WERI-Rb-1 (cell line): Measurements from ENCODE around the gene PDE4C.
A peak's percentile ranks its signal among the peaks of the same experiment; 100 is the strongest.

ENCODE experiments used
- DNase-seq: peaks from one replicate; pipeline ENCODE4 v3.0.0-alpha.2; 2020
- H3K27ac ChIP-seq: fragments of 250-450 bp; sonication (Bioruptor Pico); 2 replicates; pipeline ENCODE4 v1.5.1; 2020; ENCODE audit warnings: mild to moderate bottlenecking, moderate library complexity
- H3K27me3 ChIP-seq: fragments of 250-450 bp; sonication (Bioruptor Pico); 2 replicates; pipeline ENCODE4 v1.5.1; 2021; ENCODE audit warnings: mild to moderate bottlenecking, low read depth, moderate library complexity; ENCODE audit not compliant: insufficient read depth, severe bottlenecking
- H3K36me3 ChIP-seq: fragments of 250-450 bp; sonication (Bioruptor Pico); 2 replicates; pipeline ENCODE4 v1.5.1; 2020; ENCODE audit warnings: mild to moderate bottlenecking, moderate library complexity
- H3K4me3 ChIP-seq: 2 replicates; pipeline ENCODE4 v1.5.1; 2011; ENCODE audit warnings: low read depth, mild to moderate bottlenecking, control low read depth, low read length
- H3K9me3 ChIP-seq: fragments of 250-450 bp; sonication (Bioruptor Pico); 2 replicates; pipeline ENCODE4 v1.5.1; 2021; ENCODE audit warnings: mild to moderate bottlenecking, moderate library complexity; ENCODE audit not compliant: severe bottlenecking
- CTCF ChIP-seq: IDR thresholded peaks from 2 replicates; pipeline ENCODE4 v1.5.1; 2011; ENCODE audit warnings: low read depth, mild to moderate bottlenecking, control low read depth, inconsistent platforms, low read length

The PDE4C gene

GRCh38 chr19:18233224-18233825 lies 7.1 kb upstream of the PDE4C start:
- TF ChIP-seq CTCF: no peak
- Histone ChIP-seq H3K36me3 (no peaks in the 10 kb centered on the region), H3K4me3 (peak overlapping the region; percentile 79), H3K27ac (peak overlapping the region; percentile 84), H3K9me3 (no peaks in the 10 kb centered on the region), H3K27me3 (no peaks in the 10 kb centered on the region)
- DNase-seq: peak; percentile 57

GRCh38 chr19:18232540-18233223 lies 6.4 kb upstream of the PDE4C start:
- Histone ChIP-seq H3K36me3 (no peaks in the 10 kb centered on the region), H3K27ac (peak overlapping the region; percentile 84), H3K9me3 (no peaks in the 10 kb centered on the region), H3K27me3 (no peaks in the 10 kb centered on the region), H3K4me3 (peak overlapping the region; percentile 79)
- DNase-seq: peak; percentile 88
- peak; percentile 51; the same call in 1 of the 2 replicates for TF ChIP-seq CTCF

- no peaks in the 10 kb centered on the region for H3K27me3 ChIP-seq
- no peak for TF ChIP-seq CTCF
- H3K36me3 ChIP-seq: no peaks in the 10 kb centered on the region
- no peak overlapping the region for H3K4me3 ChIP-seq
- peak overlapping the region; percentile 84 for H3K27ac ChIP-seq
- H3K9me3 ChIP-seq: no peaks in the 10 kb centered on the region
- DNase-seq: peak; percentile 84
Measured at GRCh38 chr19:18231775-18232174, 5.5 kb upstream of the PDE4C start.

GRCh38 chr19:18230941-18231734 lies 4.9 kb upstream of the PDE4C start:
- no peak for TF ChIP-seq CTCF
- Histone ChIP-seq H3K36me3 (no peaks in the 10 kb centered on the region), H3K27ac (peak overlapping the region; percentile 61), H3K4me3 (no peak overlapping the region), H3K9me3 (no peaks in the 10 kb centered on the region), H3K27me3 (no peaks in the 10 kb centered on the region)
- DNase-seq: no peak

GRCh38 chr19:18229915-18230314 lies 3.7 kb upstream of the PDE4C start:
- Histone ChIP-seq H3K4me3 (no peak overlapping the region), H3K9me3 (no peaks in the 10 kb centered on the region), H3K27me3 (no peaks in the 10 kb centered on the region), H3K36me3 (no peaks in the 10 kb centered on the region), H3K27ac (no peak overlapping the region)
- no peak for TF ChIP-seq CTCF
- DNase-seq: no peak
